VCaP (cell line): ENCODE measurements around the gene LRRC17.
"Not testable (repeated sequence)": the region's sequence is repeated elsewhere in the genome, so short reads cannot be mapped to it uniquely, and the experiment has no call there.

ENCODE experiments used
- H3K27ac ChIP-seq: fragments of 450-650 bp; 2 replicates; pipeline ENCODE4 v1.5.1; 2017
- CTCF ChIP-seq: fragments of 450-650 bp; conservative IDR thresholded peaks from 2 replicates; pipeline ENCODE4 v1.5.1; 2017; ENCODE audit warnings: mild to moderate bottlenecking, moderate library complexity

The LRRC17 gene

GRCh38 chr7:102944241-102944640 lies 31.4 kb downstream of the LRRC17 start:
- no peak for TF ChIP-seq CTCF
- no peak overlapping the region for H3K27ac ChIP-seq

GRCh38 chr7:102951839-102952238 lies 39.0 kb downstream of the LRRC17 start:
- no peak overlapping the region for H3K27ac ChIP-seq
- TF ChIP-seq CTCF: no peak

- no peak overlapping the region for H3K27ac ChIP-seq
Observed at GRCh38 chr7:102953406-102953805, 40.6 kb downstream of the LRRC17 start.

GRCh38 chr7:102954359-102954758 lies 41.6 kb downstream of the LRRC17 start:
- not testable (repeated sequence) for H3K27ac ChIP-seq

More at GRCh38 chr7:102953406-102953805, 40.6 kb downstream of the LRRC17 start:
- no peak for TF ChIP-seq CTCF

- H3K27ac ChIP-seq: not testable (repeated sequence)
Observed at GRCh38 chr7:102958004-102958403, 45.2 kb downstream of the LRRC17 start.

GRCh38 chr7:102961993-102962392 lies 49.2 kb downstream of the LRRC17 start:
- H3K27ac ChIP-seq: not testable (repeated sequence)

- TF ChIP-seq CTCF: no peak
- H3K27ac ChIP-seq: no peak overlapping the region
Observed at GRCh38 chr7:102966465-102966864, 53.7 kb downstream of the LRRC17 start.

GRCh38 chr7:102967798-102968197 lies 55.0 kb downstream of the LRRC17 start:
- no peak overlapping the region for H3K27ac ChIP-seq
- TF ChIP-seq CTCF: no peak

- H3K27ac ChIP-seq: no peak overlapping the region
- TF ChIP-seq CTCF: no peak
Observed at GRCh38 chr7:102973096-102973802, 60.4 kb downstream of the LRRC17 start.
